Neural cell (in vitro differentiated cells): ENCODE data around the gene TAGLN3. TPM values are rescaled to one million over a fixed set of nuclear protein-coding genes. Genes with fewer than 3 reads are reported as not detected.
A peak's percentile ranks its signal among the peaks of the same experiment; 100 is the strongest.

Experiments used
- H2AFZ ChIP-seq: fragments of 200-600, 300-800 bp; sonication (generic), shearing (Covaris generic); 2 replicates; pipeline ENCODE4 v1.6.0; 2014; ENCODE audit warnings: low read depth, mild to moderate bottlenecking, antibody characterized with exemption, low read length, moderate library complexity
- H3F3A ChIP-seq: fragments of 200-600 bp; shearing (Covaris generic); 2 replicates; pipeline ENCODE4 v1.6.1; 2016; ENCODE audit warnings: mild to moderate bottlenecking, moderate library complexity, mixed read lengths, antibody characterized with exemption, low read length; ENCODE audit not compliant: insufficient read depth, poor library complexity, severe bottlenecking
- H3K27ac ChIP-seq: fragments of 200-600, 300-800 bp; sonication (generic), shearing (Covaris generic); 2 replicates; pipeline ENCODE4 v1.5.1; 2014; ENCODE audit warnings: mild to moderate bottlenecking, low read length, moderate library complexity
- H3K27me3 ChIP-seq: fragments of 300-800, 200-600 bp; sonication (generic), shearing (Covaris generic); 2 replicates; pipeline ENCODE4 v1.6.0; 2014; ENCODE audit warnings: mild to moderate bottlenecking, low read depth, low read length, moderate library complexity; ENCODE audit not compliant: insufficient read depth
- H3K36me3 ChIP-seq: fragments of 300-800, 200-600 bp; sonication (generic), shearing (Covaris generic); 2 replicates; pipeline ENCODE4 v1.5.1; 2014; ENCODE audit warnings: mild to moderate bottlenecking, antibody characterized with exemption, low read length, moderate library complexity; ENCODE audit not compliant: insufficient read depth
- H3K4me2 ChIP-seq: fragments of 300-800, 200-600 bp; sonication (generic), shearing (Covaris generic); 2 replicates; pipeline ENCODE4 v1.6.0; 2014; ENCODE audit warnings: mild to moderate bottlenecking, low read length
- H3K4me3 ChIP-seq: fragments of 300-800, 200-600 bp; sonication (generic), shearing (Covaris generic); 2 replicates; pipeline ENCODE4 v1.5.1; 2014; ENCODE audit warnings: mild to moderate bottlenecking, low read length, moderate library complexity
- H3K79me2 ChIP-seq: fragments of 200-600 bp; shearing (Covaris generic); replicated peaks from 2 replicates; pipeline ENCODE4 v1.6.0; 2014; ENCODE audit warnings: mild to moderate bottlenecking, low read length, moderate library complexity; ENCODE audit not compliant: insufficient read depth
- H3K9ac ChIP-seq: fragments of 300-800, 200-600 bp; sonication (generic), shearing (Covaris generic); 2 replicates; pipeline ENCODE4 v1.6.1; 2016; ENCODE audit warnings: mild to moderate bottlenecking, low read length, mixed read lengths
- H3K9me2 ChIP-seq: fragments of 200-600 bp; shearing (Covaris generic); 2 replicates; pipeline ENCODE4 v1.6.1; 2016; ENCODE audit warnings: mild to moderate bottlenecking, low read length, mixed read lengths; ENCODE audit not compliant: insufficient read depth
- H3K9me3 ChIP-seq: fragments of 200-600, 300-800 bp; sonication (generic), shearing (Covaris generic); 2 replicates; pipeline ENCODE4 v1.6.1; 2016; ENCODE audit warnings: mild to moderate bottlenecking, mixed run types, low read length, moderate library complexity, mixed read lengths
- H4K20me1 ChIP-seq: fragments of 200-600 bp; shearing (Covaris generic); 2 replicates; pipeline ENCODE4 v1.6.1; 2016; ENCODE audit warnings: mild to moderate bottlenecking, mixed run types; ENCODE audit not compliant: insufficient read depth
- CTCF ChIP-seq: fragments of 450-650 bp; IDR thresholded peaks from 2 replicates; pipeline ENCODE4 v1.5.1; 2014; ENCODE audit warnings: antibody characterized with exemption, mild to moderate bottlenecking, moderate library complexity; ENCODE audit not compliant: poor library complexity, severe bottlenecking
- EP300 ChIP-seq: fragments of 450-650 bp; conservative IDR thresholded peaks from 2 replicates; pipeline ENCODE4 v1.6.1; 2014; ENCODE audit warnings: antibody characterized with exemption, mild to moderate bottlenecking, moderate library complexity; ENCODE audit not compliant: poor library complexity, severe bottlenecking
- EZH2 ChIP-seq: fragments of 200-600, 300-800 bp; shearing (Covaris generic), sonication (generic); IDR thresholded peaks from 2 replicates; pipeline ENCODE4 v1.6.1; 2014; ENCODE audit warnings: antibody characterized with exemption, low read length, borderline replicate concordance, mild to moderate bottlenecking; ENCODE audit not compliant: insufficient read depth, poor library complexity, severe bottlenecking
- MXI1 ChIP-seq: fragments of 450-650 bp; conservative IDR thresholded peaks from 2 replicates; pipeline ENCODE4 v1.6.1; 2014; ENCODE audit warnings: antibody characterized with exemption, mild to moderate bottlenecking; ENCODE audit not compliant: poor library complexity, severe bottlenecking
- POLR2AphosphoS5 ChIP-seq: IDR thresholded peaks from 2 replicates; pipeline ENCODE4 v1.6.1; 2012
- RAD21 ChIP-seq: fragments of 450-650 bp; conservative IDR thresholded peaks from 2 replicates; pipeline ENCODE4 v1.6.1; 2014; ENCODE audit warnings: antibody characterized with exemption, mild to moderate bottlenecking, moderate library complexity
- REST ChIP-seq: IDR thresholded peaks from 2 replicates; pipeline ENCODE4 v1.6.1; 2012; ENCODE audit warnings: borderline replicate concordance
- SMC3 ChIP-seq: fragments of 450-650 bp; conservative IDR thresholded peaks from 2 replicates; pipeline ENCODE4 v1.6.1; 2014; ENCODE audit warnings: antibody characterized with exemption, mild to moderate bottlenecking, moderate library complexity; ENCODE audit not compliant: poor library complexity
- TAF1 ChIP-seq: IDR thresholded peaks from 2 replicates; pipeline ENCODE4 v1.6.1; 2012; ENCODE audit warnings: low read depth
- polyA plus RNA-seq: library from polyadenylated mRNA; depleted of rRNA; stranded (reverse); fragments of >200 nt; gene quantifications from 2 replicates; pipeline ENCODE4 v1.2.3, GENCODE V29; 2014

Gene TAGLN3
- polyA plus RNA-seq, 1 donor from 2014 or later: 519 TPM

GRCh38 chr3:111978583-111979433 is 19.9 kb upstream of the TAGLN3 start, which contains the start of gene ABHD10:
ABHD10 (plus strand) TSS chr3:111979026; CDS start chr3:111979062, 36 bp downstream.
- peak within 1 kb of the TSS; percentile 95 for H3K9ac ChIP-seq
- no peaks in the 10 kb centered on the region for H3K9me2 ChIP-seq
- H3K27me3 ChIP-seq: no peaks in the 10 kb centered on the region
- no peaks in the 10 kb centered on the region for H3K36me3 ChIP-seq
- no peaks in the 10 kb centered on the region for H4K20me1 ChIP-seq
- H3K79me2 ChIP-seq: peaks cover 48% of the 10 kb centered on the region
- TF ChIP-seq MXI1 (peak; percentile 82), POLR2AphosphoS5 (peak; percentile 100), RAD21 (peak; percentile 36), REST (peak; percentile 79), EZH2 (no peak), TAF1 (peak; percentile 97), CTCF (peak; percentile 11), SMC3 (peak; percentile 40), EP300 (peak; percentile 62)
- H3K27ac ChIP-seq: peak within 1 kb of the TSS; percentile 86
- peak within 1 kb of the TSS; percentile 79 for H3K4me3 ChIP-seq
- no peaks in the 10 kb centered on the region for H3K9me3 ChIP-seq
- H2AFZ ChIP-seq: peak within 1 kb of the TSS; percentile 95
- H3F3A ChIP-seq: no peaks in the 10 kb centered on the region
- peak within 1 kb of the TSS; percentile 85 for H3K4me2 ChIP-seq

GRCh38 chr3:111979434-111980038 is 19.2 kb upstream of the TAGLN3 start:
- Histone ChIP-seq H3K9me3 (no peaks in the 10 kb centered on the region), H3K36me3 (no peaks in the 10 kb centered on the region), H3K9me2 (no peaks in the 10 kb centered on the region), H2AFZ (peak overlapping the region; percentile 95), H3K27ac (peak overlapping the region; percentile 86), H3K9ac (peak overlapping the region; percentile 95), H3K27me3 (no peaks in the 10 kb centered on the region), H3K4me3 (peak overlapping the region; percentile 79), H3K79me2 (peaks cover 48% of the 10 kb centered on the region), H3K4me2 (peak overlapping the region; percentile 85), H4K20me1 (no peaks in the 10 kb centered on the region), H3F3A (no peaks in the 10 kb centered on the region)
- TF ChIP-seq POLR2AphosphoS5: no peak
- TF ChIP-seq REST: no peak
